ENCODE results near the gene STARD8.

The STARD8 gene

DNA sequence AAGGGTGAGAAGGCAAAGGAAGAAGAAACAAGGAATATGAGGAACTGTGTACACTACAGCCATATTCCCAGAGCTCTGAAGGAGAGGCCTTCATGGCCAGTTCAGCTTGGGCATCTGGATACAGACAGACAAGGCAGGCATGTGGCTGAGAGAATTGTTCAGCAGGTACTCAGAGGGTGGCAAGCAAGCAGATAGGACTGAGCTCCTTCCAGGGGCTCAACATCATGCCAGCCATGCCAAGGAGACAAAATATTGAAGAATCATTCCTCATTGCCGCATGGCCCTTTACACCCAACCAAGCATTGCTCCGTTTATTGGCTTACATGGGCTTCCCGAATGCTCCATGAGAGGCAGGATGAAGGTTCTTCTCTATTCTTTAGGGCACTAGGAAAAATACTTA is 102.8 kb downstream of the STARD8 start:
- no peak for DNase-seq (ENCODE audit: low read depth)

DNA sequence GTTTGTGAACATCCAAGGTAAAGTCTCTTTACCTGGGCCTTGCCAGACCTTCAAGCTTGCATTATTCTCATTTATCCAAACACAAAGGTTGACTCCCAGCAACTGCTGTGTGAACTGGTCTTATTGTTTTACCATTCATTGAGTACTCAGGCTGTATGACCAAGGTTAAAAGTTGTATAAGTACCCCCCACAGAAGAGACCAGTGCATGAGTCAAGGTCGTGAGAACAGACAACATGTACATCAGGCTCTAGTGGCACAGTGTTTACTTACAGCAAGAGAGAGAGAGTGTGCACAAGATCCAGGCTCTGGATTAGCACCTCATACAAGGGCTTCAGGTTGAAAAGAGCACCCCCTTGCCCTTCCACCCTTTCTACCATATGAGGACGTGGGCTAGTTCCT is 103.9 kb downstream of the STARD8 start:
- no peak for DNase-seq (ENCODE audit: low read depth)

DNA sequence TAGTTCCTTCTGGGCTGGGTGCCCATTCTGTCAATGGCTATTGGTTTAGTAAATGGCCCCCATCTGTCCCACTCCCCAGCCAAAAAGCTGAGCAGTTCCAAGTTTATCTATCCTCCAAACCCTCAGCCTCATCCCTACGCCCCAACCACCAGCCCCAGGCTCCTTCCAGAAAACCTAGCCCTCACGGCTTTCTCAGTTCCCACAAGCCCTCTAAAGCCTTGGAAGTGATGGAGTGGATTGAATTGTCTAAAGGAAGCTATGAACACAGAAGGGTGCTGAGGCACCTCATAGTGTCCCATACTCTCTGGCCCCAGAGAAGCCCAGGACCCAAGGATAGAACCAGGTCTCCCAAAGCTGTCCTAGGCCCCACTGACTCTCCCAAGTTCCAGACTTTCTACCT is 105.8 kb downstream of the STARD8 start:
- no peak for DNase-seq (ENCODE audit: low read depth)

- no peak for DNase-seq (ENCODE audit: low read depth)
Observed at GRCh38 chrX:68754406-68754805, 106.9 kb downstream of the STARD8 start.

DNA sequence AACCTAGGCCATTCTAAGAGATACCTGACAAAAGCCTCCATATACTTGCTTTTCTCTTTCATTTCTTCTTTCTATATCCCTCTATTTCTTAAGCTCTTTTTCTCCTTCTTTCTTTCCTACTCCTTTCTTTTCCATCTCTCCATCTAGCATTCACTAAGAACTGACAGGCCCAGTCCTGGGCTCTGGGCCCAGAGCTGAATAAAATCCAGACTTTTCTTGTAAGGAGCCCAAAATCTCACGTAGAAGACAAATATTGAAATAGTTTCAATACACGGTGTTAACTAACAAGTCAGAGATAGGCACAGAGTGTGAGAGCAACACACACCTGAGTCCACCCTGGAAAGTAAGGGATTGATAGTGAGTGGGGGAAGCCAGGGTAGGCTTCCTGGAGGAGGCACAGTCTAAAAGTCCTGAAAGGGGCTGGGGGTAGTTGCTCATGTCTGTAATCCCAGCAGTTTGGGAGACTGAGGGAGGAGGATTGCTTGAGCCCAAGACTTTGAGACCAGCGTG is 108.2 kb downstream of the STARD8 start:
- no peak for DNase-seq (ENCODE audit: low read depth)

- DNase-seq (ENCODE audit: low read depth) = no peak
Observed at GRCh38 chrX:68757331-68757730, 109.9 kb downstream of the STARD8 start.

DNA sequence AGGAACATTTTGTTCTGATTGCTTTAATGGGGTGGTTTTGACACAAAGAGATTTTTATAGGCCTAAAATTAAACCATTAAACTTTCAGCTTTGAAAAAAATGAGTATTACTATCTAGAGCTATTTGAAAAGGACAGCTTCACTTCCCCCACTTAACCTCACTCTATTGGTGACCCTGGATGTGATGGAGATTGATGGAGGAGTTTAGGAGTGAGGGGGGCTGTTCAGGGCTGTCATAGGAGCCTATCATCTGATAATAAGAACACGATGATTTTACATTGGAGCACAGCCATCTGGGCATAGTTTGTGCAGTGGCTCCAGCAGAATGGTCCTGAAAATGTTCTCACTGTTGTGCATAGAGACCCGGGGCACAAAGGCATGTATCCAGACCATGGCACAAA is 110.3 kb downstream of the STARD8 start:
- no peak for DNase-seq (ENCODE audit: low read depth)

- DNase-seq (ENCODE audit: low read depth) = no peak
Observed at GRCh38 chrX:68758671-68759070, 111.2 kb downstream of the STARD8 start.

GRCh38 chrX:68761086-68761485 is 113.6 kb downstream of the STARD8 start:
- no peak for DNase-seq (ENCODE audit: low read depth)

- no peak for DNase-seq (ENCODE audit: low read depth)
Observed at GRCh38 chrX:68762766-68763165, 115.3 kb downstream of the STARD8 start.

GRCh38 chrX:68763481-68763880 is 116.0 kb downstream of the STARD8 start:
- no peak for DNase-seq (ENCODE audit: low read depth)
